Stimulated activated CD4-positive, alpha-beta T cell treated with anti-CD3 and anti-CD28 coated beads, TNF-alpha, amount 100 ng/mL, for 24 hours (primary cell): ENCODE measurements around the gene ACR.

Source experiments
- DNase-seq, 3 experiments: peaks; one replicate each; pipeline ENCODE4 v3.0.0-alpha.2; 2020; ENCODE audit warnings: low read depth in 3 of 3

Gene ACR

GRCh38 chr22:50717709-50718351 is 20.2 kb upstream of the ACR start:
- no peak for DNase-seq

- no peak for DNase-seq
These were observed 19.7 kb upstream of the ACR start for GRCh38 chr22:50718352-50718709.

- no peak for DNase-seq
These were observed 18.1 kb upstream of the ACR start for GRCh38 chr22:50719814-50720300.

- no peak for DNase-seq
These were observed 17.4 kb upstream of the ACR start for GRCh38 chr22:50720301-50721256.

GRCh38 chr22:50721257-50721844 is 16.7 kb upstream of the ACR start:
- no peak for DNase-seq

GRCh38 chr22:50722048-50722701 is 15.8 kb upstream of the ACR start:
- no peak for DNase-seq

GRCh38 chr22:50722716-50723428 is 15.1 kb upstream of the ACR start:
- no peak for DNase-seq

- DNase-seq, result no peak
These were observed 14.0 kb upstream of the ACR start for GRCh38 chr22:50723991-50724390.

- DNase-seq, result no peak
These were observed 13.4 kb upstream of the ACR start for GRCh38 chr22:50724616-50725015.

GRCh38 chr22:50725597-50725996 is 12.4 kb upstream of the ACR start:
- DNase-seq, result no peak

GRCh38 chr22:50726643-50727340 is 11.2 kb upstream of the ACR start:
- DNase-seq, result no peak

- DNase-seq, result no peak
These were observed 10.1 kb upstream of the ACR start for GRCh38 chr22:50727678-50728522.

- DNase-seq, result no peak
These were observed 9.5 kb upstream of the ACR start for GRCh38 chr22:50728523-50728931.

GRCh38 chr22:50729391-50730012 is 8.5 kb upstream of the ACR start:
- DNase-seq, result no peak

- DNase-seq, result no peak
These were observed 7.8 kb upstream of the ACR start for GRCh38 chr22:50730013-50730891.

GRCh38 chr22:50730941-50731661 is 6.9 kb upstream of the ACR start:
- DNase-seq, result no peak

- peak; percentile 13 to 56 (median 22) for DNase-seq
These were observed 6.0 kb upstream of the ACR start for GRCh38 chr22:50731811-50732624.
